CD4-positive, alpha-beta T cell treated with Interleukin-17A for 4 hours (primary cell): Measurements from ENCODE around the gene TMEM120B.

ENCODE experiments used
- DNase-seq: peaks from one replicate; pipeline ENCODE4 v3.0.0-alpha.2; 2020; ENCODE audit warnings: mixed read lengths

TMEM120B gene

DNA sequence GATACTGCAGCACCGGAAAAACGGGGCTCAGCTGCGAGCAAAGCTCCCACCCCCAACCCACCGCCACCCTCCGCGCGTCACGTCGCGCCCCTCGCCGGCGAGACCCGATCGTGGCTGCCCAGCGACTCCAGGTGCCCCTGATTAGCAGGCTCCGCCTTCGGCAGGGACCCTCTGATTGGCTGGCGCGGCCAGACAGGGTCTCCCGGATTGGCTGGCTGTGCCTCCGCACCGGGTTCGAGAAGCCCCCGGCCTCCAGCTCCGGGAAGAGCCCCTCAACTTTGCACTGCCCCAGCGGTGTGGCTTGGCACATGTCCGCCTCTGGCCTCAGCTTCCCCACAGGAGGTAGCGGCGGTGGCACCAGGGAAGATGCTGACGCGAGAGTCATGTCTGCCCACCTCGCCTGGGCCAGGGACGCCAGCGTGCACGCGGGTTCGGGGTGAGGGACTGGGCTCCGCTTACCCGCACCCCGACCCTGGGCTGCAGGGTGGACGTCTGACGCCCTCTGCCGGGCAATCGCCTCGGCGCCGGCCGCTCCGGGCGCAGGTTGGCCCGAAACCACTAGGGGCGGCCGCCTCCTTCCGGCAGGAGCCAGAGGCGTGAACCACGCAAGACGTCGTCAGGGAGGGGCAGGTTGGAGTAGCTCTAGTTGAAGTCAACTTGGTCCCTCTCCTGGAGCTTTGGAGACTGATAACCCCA is 81.4 kb downstream of the TMEM120B start:
- DNase-seq = peak; percentile 96

GRCh38 chr12:121794534-121795033 is 82.0 kb downstream of the TMEM120B start:
- no peak for DNase-seq

DNA sequence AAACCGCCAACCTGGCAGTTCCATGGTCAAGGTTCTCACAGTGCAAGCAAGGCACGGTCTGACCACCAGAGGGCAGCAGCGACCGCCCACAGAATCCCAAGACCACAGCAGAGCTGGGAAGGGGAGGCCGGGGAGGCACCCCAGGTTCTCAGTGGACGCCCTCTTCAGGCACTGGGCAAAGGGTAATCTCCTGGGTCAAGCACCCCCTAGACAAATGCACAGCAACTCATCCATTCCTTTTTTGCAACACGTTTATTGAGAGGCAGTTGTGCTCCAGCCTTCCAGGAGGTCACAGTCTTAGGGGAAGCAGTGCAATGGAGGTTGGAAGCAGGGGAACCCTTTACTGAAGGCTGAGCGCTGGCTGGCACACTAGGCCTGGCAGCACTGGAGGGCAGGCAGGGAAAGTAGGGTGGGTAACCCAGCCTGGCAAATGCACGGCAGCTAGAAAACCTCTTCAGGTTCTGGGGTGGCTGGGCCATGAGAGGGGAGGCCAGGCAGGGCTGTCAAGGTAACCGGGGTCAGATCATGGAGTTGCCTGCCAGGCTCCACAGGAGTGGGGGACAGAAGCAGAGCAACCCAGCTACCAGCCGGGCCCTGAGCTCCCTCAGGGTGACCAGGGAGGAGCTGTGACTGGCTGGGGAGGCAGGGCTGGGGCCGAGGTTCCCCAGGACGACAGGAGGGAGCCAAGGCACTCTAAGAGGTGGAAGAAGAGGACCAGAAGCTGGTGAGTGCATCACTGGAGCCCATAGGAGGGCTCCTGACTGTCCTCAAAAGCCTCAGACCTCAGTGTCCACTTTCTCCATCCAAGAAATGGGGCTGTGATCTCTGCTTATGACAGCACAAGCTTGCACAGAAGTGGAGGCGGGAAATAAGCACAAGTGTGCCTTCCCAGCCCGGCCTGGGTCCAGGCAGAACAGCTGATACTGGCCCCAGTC is 82.7 kb downstream of the TMEM120B start:
- peak; percentile 93 for DNase-seq

GRCh38 chr12:121796855-121797751 is 84.6 kb downstream of the TMEM120B start:
- no peak for DNase-seq

- no peak for DNase-seq
Observed at GRCh38 chr12:121797937-121798786, 85.6 kb downstream of the TMEM120B start.

- DNase-seq = no peak
Observed at GRCh38 chr12:121798787-121799155, 86.2 kb downstream of the TMEM120B start.

GRCh38 chr12:121799156-121799841 is 86.7 kb downstream of the TMEM120B start:
- DNase-seq = peak; percentile 67

DNA sequence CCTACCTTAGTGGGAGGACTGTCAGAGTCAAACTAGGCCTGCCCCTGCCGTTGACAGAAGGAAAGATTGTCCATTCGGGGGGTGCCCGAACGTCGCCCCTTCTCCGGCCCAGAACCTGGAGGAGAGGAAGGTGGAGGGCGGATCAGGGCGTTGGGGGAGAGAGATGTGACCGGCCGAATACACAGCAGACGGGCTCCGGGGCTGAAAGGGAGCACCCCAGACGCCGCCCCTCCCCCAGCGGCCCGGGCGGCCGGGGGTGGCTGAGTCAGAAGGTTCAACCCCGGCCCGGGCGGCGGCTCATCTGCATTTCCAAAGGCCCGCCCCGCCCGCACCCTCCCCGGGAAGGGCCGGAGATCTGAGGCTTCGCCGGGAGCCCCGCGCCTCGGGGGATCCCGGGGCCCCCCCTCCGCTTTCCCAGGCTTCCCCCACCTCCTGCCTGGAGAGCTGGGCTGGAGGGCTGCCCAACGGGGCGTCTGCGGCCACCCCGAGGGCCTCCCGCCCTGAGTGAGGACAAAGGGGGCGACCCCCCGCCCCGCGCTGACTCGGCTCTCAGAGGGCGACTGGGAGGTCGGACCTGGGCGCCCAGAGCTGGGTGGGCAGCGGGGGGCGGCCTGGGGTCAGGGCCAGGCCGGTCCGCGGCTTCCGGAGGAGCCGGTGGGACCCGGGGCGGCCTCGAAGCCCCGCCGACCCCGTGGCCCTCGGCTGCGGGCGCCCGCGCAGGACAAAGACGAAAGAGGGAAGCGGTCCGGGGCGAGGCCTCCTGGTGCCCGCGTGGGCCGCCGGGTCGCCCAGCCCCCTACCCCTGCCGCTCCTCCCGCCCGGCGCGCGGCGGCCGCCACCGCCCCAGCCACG is 87.5 kb downstream of the TMEM120B start:
- DNase-seq = peak; percentile 92

- DNase-seq = peak; percentile 80
Observed at GRCh38 chr12:121800694-121801594, 88.4 kb downstream of the TMEM120B start.

- peak; percentile 73 for DNase-seq
Observed at GRCh38 chr12:121801595-121802484, 89.3 kb downstream of the TMEM120B start.

- no peak for DNase-seq
Observed at GRCh38 chr12:121802485-121802842, 89.9 kb downstream of the TMEM120B start.

GRCh38 chr12:121802843-121803698 is 90.5 kb downstream of the TMEM120B start:
- peak; percentile 88 for DNase-seq

DNA sequence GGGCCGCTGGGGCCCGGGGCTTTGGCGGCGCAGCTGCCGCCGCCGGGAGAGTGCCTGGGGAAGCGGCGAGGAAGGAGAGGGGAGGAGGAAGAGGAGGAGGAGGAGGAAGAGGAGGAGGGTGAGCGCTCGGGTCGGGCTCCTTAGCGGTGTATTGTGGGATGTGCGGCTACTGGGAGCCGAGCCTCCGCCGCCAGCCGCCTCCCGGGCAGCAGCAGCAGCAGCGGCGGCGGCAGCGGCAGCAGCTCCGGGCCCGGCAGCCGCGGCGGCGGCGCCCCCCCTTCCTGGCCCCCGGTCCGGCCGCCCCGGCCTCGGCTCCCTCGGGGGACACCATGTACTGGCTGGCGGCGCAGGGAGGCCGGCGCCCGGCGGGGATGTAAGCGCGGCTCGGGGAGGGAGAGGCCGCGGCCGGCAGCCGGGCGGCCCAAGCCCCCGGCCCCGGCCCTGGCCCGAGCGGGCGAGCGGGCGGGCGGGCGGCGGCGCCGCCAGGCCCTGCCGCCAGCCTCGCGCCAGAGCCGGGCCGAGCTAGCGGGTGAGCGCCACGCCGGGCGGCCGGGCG is 91.4 kb downstream of the TMEM120B start, which contains the start of gene SETD1B:
Gene SETD1B (plus strand): TSS at position 149 of the 556 bp plus-strand sequence. CDS start 729 bp downstream, outside the sequence.
- peak; percentile 73 for DNase-seq

- peak; percentile 80 for DNase-seq
Observed at GRCh38 chr12:121804417-121805111, 92.0 kb downstream of the TMEM120B start.

GRCh38 chr12:121805171-121806008 is 92.8 kb downstream of the TMEM120B start:
- DNase-seq = no peak
